ENCODE results near the gene PNKD. TPM values are rescaled to one million over a fixed set of nuclear protein-coding genes. Genes with fewer than 3 reads are reported as not detected.

The PNKD gene
- total RNA-seq, 1 donor from 2014 or later: 10.3 TPM

GRCh38 chr2:218370410-218371063 is 100.2 kb downstream of the PNKD start:
- no peak for DNase-seq (ENCODE audit: low read depth)
- no peak for FAIRE-seq
- TF ChIP-seq CTCF (IDR thresholded peaks at IDR 0.05; ENCODE audit: insufficient read depth, low read length, severe bottlenecking): no peak
- Histone ChIP-seq H3K4me3 (ENCODE audit: low read depth, low read length) (no peak overlapping the region), H3K27me3 (ENCODE audit: control insufficient read depth, insufficient read depth, low read length) (no peaks in the 10 kb centered on the region), H3K36me3 (ENCODE audit: control insufficient read depth, insufficient read depth, low read length) (no peaks in the 10 kb centered on the region)

GRCh38 chr2:218371983-218372350 is 101.6 kb downstream of the PNKD start:
- no peaks in the 10 kb centered on the region for H3K27me3 ChIP-seq (ENCODE audit: control insufficient read depth, insufficient read depth, low read length)
- no peak overlapping the region for H3K4me3 ChIP-seq (ENCODE audit: low read depth, low read length)
- no peak for TF ChIP-seq CTCF (IDR thresholded peaks at IDR 0.05; ENCODE audit: insufficient read depth, low read length, severe bottlenecking)
- no peak for DNase-seq (ENCODE audit: low read depth)
- no peaks in the 10 kb centered on the region for H3K36me3 ChIP-seq (ENCODE audit: control insufficient read depth, insufficient read depth, low read length)
- no peak for FAIRE-seq

- TF ChIP-seq CTCF (IDR thresholded peaks at IDR 0.05; ENCODE audit: insufficient read depth, low read length, severe bottlenecking): no peak
- Histone ChIP-seq H3K4me3 (ENCODE audit: low read depth, low read length) (no peak overlapping the region), H3K36me3 (ENCODE audit: control insufficient read depth, insufficient read depth, low read length) (no peaks in the 10 kb centered on the region), H3K27me3 (ENCODE audit: control insufficient read depth, insufficient read depth, low read length) (no peaks in the 10 kb centered on the region)
- FAIRE-seq (no peak), DNase-seq (ENCODE audit: low read depth) (no peak)
Observed at GRCh38 chr2:218374795-218375194, 104.5 kb downstream of the PNKD start.

- Histone ChIP-seq H3K36me3 (ENCODE audit: control insufficient read depth, insufficient read depth, low read length) (no peaks in the 10 kb centered on the region), H3K27me3 (ENCODE audit: control insufficient read depth, insufficient read depth, low read length) (no peaks in the 10 kb centered on the region), H3K4me3 (ENCODE audit: low read depth, low read length) (no peak overlapping the region)
- DNase-seq (ENCODE audit: low read depth) (no peak), FAIRE-seq (no peak)
- no peak for TF ChIP-seq CTCF (IDR thresholded peaks at IDR 0.05; ENCODE audit: insufficient read depth, low read length, severe bottlenecking)
Observed at GRCh38 chr2:218375212-218375611, 104.9 kb downstream of the PNKD start.

GRCh38 chr2:218378053-218378452 is 107.7 kb downstream of the PNKD start:
- no peak for TF ChIP-seq CTCF (IDR thresholded peaks at IDR 0.05; ENCODE audit: insufficient read depth, low read length, severe bottlenecking)
- H3K27me3 ChIP-seq (ENCODE audit: control insufficient read depth, insufficient read depth, low read length): peaks cover 3% of the 10 kb centered on the region
- FAIRE-seq (no peak), DNase-seq (ENCODE audit: low read depth) (no peak)
- H3K4me3 ChIP-seq (ENCODE audit: low read depth, low read length): no peak overlapping the region
- no peaks in the 10 kb centered on the region for H3K36me3 ChIP-seq (ENCODE audit: control insufficient read depth, insufficient read depth, low read length)

- Histone ChIP-seq H3K4me3 (ENCODE audit: low read depth, low read length) (no peak within 1 kb of the TSS), H3K36me3 (ENCODE audit: control insufficient read depth, insufficient read depth, low read length) (no peaks in the 10 kb centered on the region), H3K27me3 (ENCODE audit: control insufficient read depth, insufficient read depth, low read length) (peaks cover 3% of the 10 kb centered on the region)
- FAIRE-seq (no peak), DNase-seq (ENCODE audit: low read depth) (no peak)
- TF ChIP-seq CTCF (IDR thresholded peaks at IDR 0.05; ENCODE audit: insufficient read depth, low read length, severe bottlenecking): no peak
Observed at GRCh38 chr2:218381916-218382366, 111.6 kb downstream of the PNKD start, which contains the start of gene SLC11A1. Gene SLC11A1, plus strand, starts transcription at chr2:218382273. Its CDS starts 96 bp downstream, at chr2:218382369.
